Germinal center (tissue), 1 donor: ENCODE measurements around the gene CRTC2.

ENCODE experiments used
- DNase-seq: peaks from one replicate; pipeline ENCODE4 v3.0.0; 2012; ENCODE audit warnings: mixed read lengths, low spot score

The CRTC2 gene

DNA sequence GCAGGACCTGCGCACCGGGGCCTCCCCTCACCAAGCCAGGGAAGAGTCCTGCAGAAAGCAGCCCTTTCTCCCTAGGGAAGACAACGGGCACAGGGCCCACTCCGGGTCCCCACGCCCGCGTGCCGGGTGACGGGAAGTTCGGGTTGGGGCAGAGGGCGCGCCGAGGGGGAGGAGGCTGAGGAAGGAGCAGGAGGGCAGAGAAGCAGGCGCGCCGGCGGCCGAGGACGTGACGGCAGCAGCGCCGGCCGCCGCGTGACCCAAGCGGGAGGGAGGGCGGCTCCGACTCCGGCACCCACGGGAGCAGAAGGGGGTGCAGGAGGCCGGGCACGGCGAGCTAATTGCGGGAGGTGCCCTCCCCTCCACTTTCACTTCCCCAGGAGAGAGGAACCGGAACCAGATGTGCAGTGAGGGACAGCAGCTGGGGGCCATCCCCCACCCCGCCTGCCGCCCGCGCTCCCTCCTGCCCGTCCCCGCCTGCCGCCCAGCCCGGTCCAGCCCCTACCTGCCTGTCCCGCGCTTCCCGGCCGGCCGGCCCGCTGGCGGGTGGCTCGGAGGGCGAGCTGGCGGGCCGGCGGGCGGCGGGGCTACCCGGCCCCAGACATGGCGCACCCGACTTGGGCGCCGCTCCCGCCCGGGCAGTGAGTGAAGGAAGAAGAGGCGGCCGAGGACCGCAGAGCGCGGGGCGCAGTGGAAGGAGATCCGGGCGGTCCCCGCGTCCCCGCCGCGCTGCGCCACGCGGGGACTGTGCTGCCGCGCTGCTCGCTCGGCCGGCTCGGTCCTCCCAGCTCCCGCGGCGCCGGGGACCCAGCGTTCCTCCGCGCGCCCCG is 12.4 kb downstream of the CRTC2 start:
- DNase-seq = peak; percentile 94

DNA sequence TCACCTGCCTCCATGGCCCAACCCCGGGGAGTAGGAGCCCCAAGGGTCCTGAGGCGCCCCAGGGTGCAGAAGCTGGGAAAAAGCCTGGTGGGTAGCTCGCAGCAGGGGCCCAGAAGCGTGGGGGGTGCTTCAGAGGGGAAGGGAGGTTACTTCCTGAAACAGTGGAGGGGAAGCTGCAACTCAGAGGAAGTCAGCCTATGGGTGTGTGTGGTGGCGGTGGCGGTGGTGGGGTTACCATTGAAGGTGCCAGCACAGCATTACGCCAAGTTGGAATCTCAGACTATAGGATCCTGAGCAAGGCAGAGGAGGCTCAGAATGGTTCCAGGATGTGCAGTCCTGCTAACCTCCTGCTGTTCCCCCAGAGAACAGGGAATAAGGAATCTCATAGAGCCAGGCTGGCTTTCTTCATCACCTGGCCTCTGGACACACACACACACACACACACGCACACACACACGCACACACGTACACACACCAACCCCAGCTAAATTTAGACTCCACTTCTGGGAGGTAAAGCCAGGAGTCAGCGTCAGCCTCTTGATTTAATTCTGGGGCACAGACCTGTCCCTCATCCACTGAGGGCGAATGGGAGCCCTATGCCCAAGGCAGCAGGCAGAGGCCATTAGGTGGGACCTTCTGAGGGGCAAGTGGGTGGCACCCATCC is 13.1 kb downstream of the CRTC2 start:
- peak; percentile 87 for DNase-seq

DNA sequence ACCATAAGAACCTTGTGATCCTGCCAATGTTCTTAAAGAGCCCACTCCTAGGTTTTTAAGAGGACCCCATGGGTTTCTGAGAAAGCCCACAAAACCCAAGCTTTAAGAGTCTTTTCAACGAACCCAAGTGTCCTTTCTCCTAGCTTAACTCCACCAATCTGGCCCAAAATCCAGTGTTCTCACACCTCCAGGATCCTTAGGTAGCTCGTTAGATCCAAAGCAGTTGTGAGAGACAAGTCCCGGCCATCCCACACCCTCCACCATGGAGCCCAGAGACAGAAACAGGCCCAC is 13.6 kb downstream of the CRTC2 start:
- DNase-seq = no peak

DNA sequence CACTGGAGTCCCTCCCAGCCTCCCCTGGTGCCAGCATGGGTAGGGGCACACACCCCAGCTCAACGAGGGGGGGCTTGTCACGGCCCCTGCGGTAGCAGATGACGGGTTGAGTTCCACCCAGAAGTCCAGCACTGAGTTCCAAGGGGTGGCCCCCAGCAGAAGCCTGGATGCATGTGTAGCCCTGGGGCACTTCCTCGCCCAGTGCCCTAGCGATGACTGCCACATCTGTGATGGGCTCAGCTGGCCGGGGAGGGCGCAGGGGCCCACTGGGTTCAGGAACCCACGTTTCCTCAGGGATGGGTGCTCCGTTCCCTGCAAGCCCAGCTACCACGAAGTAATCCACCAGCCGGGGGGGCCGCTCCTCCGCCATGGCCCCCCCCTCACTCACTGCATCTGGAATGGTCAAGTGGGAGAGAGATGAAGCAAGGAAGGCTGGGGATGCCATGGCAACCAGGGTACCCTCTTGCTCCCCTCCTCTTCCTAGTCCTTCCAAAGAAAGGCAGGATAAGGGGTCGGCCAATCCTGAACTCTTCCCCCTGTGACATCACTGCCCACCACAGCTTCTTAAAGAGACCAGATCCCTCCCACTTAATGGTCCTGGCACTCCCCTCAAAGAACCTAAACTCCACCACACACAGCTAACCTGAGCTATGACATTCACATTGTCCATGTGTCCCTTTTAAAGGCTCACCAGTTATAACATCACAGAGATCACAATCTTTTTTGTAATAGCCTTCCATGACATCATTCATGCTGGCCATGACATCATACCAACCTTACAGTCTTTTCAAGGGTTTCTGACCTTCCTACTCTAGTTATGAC is 14.2 kb downstream of the CRTC2 start:
- DNase-seq = no peak

DNA sequence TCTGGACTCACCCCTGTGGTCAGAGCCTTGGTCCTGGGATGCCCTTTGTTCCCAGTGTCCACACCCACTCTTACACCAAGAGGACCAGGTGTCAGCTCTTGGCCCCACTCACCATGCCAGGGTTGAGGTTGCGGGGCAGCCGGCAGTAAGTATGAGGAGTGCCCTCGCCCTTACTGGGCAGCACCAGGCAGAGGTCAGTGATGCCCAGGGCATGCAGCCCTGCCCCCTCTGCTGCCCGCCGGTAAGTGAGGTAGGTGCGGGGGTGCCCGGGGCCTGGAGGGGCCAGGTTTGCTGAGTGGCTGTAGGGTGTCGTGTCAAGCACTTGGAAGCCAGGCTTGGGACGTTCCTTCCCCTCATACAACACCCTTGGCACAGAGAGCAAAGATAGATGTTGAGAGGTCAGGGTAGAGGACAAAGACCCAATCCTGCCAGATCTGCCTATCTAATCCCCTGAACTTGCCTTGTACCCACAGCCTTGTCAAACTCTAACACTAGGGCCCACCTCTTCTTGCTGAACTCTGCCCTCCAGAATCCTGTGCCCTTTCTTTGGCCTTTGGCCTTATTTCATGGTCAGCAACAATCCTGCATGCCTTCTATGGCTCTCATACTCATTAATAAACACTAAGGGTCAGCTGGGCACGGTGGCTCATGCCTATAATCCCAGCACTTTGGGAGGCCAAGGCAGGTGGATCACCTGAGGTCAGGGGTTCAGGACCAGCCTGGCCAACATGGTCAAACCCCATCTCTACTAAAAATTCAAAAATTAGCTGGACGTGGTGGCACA is 15.5 kb downstream of the CRTC2 start:
- no peak for DNase-seq

DNA sequence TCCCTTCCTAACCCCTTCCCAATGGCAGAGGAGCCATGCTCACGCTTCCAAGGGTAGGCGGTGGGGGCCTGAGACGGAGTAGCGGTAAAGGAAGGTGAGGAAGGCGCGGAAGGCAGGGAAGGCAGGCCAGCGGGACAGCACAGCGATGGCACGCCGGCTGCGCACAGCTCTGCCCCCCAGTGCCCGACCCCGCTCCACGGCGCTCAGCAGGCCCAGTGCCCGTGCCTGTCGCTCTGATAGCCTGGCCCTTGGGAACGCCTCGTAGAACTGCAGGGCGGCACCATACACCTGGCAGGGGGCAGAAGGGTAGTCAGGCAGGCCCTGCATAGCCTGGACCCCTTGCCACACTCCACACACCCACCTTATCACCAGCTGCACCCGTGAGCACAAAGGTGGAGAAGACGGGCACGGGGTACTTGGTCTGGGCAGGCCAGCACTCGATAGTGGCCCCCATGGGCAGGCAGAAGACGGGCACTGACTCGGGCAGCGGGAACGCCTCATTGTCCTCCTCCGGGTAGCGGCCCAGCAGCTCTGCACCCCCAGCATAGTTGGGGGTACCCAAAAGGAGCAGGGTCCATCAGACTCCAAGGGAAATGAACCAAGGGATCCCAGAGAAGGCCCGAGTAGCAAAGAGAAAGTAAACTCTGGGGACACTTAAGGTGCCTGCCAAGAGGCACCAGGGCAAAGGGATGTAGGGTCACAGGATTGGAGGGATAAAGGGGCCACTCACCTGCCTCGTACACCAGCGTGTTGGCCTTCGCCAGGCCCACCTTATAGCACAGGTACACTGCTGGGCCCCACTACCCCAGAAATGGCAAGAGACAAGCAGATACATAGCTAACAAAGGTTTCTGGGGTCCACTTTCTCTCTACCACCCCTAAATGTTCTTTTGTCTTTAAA is 16.3 kb downstream of the CRTC2 start:
- no peak for DNase-seq

DNA sequence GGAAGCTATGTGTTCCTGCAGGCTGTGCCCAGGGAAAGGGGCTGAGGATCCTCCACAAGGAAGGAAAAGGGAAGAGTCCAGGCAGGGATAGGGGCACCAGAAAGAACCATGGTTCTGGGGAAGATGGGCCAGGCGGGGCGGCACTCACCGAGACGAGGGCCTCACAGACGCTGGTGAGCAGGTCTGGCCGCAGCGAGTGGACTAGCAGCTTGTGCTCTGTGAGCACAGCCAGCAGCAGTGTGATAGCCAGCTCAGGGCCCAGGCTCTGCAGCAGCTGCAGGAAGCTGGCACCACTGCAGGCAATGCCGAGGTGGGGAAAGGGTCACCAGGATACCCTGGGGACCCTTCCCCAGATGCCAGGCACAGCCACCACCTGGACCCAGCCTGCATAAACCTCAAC is 17.7 kb downstream of the CRTC2 start:
- DNase-seq = no peak

DNA sequence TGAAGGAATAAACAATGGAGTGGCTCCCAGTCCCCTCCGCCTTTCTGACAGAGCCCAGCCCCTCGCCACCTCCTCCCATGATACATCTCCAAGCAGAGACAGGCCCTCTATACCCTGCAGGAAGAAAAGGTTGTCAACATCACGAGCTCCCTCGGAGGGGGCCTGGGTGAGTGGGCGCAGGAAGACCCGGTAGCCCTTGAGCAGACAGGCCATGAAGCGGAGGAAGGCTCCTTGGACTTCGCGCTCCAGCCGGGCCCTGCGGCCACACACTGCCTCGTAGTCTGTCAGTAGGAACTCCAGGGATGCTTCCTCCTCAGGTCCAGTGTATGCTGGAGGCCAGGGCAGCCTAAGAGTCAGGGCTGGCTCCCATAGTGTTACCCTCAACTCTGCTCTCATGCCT is 18.9 kb downstream of the CRTC2 start:
- DNase-seq = no peak

DNA sequence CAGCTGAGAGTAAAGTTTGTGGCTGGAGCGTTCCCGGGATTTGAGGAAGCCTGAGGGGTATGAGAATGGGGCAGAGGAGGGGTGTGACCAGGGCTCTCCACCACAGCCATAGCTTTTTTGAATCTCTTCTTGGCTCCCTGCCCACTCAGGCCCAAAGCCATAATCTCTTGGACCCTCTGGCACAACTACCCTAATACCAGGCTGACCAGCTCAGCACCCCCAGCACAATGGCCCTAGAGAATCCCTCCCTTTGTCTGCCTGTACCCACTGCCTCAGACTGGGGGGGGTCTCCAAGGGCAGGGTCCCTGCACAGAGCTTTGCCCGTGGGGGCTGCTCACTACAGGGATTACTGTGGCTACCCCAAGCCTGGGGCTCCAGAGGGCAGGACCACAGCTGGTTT is 19.4 kb downstream of the CRTC2 start:
- DNase-seq = no peak

DNA sequence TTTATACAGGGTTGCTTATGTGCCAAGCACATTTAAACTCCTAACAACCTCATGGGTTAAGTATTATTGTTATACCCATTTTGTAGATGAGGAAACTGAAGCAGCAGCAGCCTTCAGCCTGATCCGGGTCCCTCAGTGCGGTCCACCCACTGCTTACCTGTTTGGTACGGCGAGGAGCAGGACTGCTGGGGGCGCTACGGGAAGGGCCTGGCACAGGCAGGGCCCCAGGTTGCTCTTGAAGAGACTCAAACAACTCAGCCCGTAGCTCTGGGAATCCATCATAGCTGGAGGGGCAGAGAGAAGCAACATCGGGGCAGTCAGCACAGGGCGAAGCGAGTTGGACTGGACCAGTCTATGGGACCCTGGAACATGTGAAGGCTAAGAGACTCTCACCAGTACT is 21.1 kb downstream of the CRTC2 start:
- DNase-seq = no peak

DNA sequence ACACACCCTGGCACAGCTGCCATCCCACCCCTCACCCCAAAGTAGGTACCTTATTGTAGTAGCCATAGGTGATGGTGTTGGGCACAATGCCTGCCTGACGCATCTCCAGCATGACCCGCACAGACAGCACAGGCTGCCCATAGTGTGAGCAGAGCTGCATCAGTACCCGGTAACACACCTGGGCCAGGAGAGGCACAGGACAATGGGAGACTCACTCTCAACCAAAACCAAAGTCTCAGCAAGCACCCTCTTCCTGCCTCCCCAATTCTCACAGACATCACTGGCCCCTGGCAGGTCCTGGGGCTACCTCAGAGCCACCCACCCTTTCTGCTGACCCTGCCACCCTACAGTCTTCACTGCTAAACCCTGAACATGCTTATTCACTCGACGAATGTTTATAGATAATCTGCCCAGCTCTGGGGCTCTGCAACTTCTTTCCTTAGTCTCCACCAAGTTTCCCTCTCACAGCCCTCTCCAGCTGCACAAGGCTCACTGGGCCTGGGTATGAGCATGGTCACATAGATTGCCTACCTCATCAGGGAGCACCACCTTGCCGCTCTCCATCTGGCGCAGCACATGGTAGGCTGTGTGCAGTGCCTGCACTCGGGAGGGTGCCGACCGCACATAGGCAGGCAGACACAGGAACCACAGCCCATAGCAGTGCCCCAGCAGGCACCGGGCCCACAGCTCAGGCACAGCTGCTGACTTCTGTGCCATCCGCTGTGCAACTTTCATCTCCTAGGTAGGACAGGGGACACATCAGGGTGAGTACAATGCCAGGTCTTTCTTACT is 22.2 kb downstream of the CRTC2 start:
- DNase-seq = no peak

DNA sequence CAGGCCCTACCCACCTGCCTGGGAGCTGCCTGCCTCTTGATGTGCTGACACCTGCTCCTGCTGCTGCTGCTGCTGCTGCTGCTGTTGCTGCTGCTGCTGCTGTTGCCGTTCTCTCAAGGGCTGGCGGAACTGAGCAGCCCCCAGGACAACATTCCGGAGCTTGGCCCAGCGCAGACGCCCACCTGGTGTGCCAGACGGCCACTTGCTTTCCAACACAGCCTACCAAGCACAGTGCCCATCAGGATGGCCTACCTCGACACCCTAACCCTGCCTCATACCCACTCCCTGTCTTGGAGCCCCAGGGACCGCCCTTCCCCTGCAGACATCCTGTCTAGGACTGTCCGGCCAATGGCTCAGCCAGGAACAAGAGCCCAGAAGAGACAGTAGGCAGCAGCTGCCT is 23.7 kb downstream of the CRTC2 start:
- DNase-seq = no peak

DNA sequence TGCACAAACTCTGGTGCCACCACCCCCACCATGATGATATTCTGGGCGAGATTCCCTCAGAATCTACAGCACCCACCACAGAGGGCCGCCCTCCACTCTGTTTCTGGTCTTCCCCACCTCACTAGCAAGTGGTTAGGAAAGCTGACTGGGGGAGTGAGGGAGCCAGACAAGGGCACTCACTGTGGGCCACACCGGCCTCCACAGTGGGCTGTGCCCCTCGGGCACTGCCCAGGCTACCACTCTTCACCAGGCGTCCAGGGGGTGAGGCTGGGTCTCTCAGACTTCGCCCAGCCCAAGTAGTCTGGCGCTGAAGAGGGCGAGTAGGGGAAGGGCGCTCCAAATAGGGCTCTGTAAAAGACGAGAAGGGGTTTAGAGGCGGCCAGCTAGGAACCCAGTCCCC is 24.5 kb downstream of the CRTC2 start:
- no peak for DNase-seq

DNA sequence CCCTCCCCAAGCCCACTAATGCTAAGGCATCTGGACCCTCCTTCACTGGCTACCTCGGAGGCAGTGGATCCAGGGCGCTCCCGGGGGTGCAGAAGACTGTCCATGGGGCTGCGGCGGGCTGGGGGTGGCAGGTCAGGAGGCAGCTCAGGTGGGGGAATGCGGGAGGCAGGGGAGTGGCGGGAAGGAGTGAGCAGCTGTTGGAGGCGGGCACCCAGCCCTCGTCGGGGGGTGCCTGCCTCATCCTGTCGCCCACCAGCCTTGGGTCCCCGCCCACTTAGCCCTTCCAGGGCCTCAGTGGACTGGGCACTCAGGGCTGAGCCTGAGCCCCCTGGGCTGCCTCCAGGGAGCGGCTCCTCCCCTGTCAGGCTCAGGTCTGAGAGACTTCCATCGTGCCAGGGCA is 25.0 kb downstream of the CRTC2 start:
- no peak for DNase-seq

DNA sequence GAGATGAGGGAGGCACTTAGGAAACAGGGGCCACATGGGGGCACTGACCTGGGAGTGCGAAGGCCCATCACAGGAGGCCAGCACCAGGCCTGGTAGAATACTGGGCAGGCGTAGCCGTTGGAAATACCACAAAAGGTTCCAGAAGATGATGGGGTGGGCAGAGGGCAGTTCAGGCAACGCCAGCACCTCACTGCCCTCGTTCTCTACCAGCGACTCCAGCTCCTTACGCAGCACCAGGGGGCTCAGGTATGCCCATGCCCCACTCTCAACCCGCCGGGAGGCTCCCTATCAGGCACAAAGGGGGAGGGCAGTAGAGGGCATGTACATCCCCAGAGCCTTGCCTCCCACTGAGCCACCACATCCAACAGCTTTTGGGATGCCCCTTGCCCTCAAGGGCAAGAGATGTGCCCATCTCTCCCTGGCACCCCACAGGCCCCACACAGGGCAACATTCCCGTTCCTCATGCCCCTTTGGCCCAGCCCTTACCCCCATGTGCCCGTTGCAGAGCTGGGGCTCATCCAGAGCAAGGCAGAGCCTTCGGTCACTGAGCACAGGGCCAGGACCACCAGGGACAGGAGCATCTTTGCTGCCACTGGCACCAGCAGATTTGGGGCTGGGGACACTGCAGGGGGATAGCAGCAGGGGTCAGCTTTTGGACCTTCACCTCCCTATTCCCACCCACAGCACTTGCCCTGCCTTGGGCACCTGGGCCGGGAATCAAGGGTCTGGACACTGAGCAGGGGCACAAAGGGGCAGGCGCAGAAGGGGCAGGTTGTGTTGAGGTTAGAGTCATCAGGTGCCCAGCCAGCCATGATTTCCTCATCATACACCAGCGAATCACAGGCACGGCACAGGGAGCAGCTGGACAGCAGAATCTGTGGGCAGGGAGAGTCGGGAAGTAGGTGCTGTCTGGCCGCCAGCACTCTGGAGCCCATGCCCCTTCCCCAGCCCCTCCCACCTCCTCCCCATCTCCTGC is 26.0 kb downstream of the CRTC2 start:
- DNase-seq = no peak

DNA sequence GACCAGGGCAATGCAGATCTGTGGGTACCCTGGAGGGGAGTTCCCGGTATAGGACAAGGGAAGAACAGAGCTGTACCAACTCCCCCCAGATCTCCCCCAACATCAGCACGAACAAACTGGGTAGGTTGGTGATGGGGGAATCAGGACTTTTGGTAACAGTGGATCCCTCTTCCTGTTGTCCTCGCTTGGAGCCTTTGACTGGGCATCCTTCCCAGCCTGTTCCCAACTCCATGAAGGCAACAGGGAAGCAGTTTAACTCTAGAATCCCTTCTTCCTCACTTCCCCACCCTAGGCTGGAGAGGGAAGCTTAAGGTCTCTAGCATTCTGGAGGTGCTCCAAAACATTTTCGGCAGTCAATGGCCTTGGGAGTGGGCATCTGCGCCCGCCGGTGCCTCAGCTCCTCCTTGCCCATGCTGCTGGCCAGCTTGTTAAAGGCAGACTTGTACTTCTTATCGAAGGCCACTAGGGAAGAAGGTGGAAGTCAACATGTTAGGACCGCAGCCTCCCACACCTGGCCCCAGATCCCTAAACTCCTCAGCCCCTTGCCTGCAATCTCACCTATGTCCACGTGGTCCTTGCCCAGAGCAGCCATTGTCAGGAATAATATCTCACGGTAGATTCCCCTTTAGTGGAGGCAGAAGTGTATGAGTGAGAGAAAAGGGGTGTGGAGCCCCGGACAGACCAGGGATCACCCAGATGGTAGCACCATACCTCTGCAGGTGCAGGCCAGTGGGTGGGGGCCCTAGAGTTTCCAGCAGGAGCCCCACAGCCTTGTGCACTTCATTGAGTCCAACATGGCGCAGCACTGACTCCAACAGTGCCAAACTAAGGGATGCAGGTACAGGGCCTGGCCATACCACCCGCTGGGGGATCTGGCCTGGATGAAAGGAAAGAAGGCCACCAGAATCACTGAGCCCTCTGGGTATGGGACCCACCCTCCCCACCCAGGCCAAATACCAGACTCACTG is 28.1 kb downstream of the CRTC2 start:
- DNase-seq = no peak

DNA sequence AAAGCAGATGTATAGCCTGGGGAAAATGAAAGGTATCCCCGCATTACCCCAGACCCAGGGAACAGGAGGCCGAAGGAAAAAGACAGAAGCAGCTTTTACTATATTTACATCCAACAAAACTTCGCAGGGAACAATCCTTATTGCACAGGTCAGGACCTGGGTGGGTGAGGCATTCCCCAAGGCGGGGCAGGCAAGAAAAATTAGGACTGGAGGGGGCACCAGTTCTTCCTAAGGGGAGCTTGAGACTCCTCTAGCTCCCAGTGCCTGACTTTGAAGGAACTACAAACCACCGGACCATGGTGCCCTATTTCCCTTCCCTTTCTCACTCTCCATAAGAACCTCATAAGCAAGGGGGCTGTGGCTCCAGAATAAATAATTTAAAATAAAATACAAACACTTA is 29.0 kb downstream of the CRTC2 start:
- DNase-seq = no peak

DNA sequence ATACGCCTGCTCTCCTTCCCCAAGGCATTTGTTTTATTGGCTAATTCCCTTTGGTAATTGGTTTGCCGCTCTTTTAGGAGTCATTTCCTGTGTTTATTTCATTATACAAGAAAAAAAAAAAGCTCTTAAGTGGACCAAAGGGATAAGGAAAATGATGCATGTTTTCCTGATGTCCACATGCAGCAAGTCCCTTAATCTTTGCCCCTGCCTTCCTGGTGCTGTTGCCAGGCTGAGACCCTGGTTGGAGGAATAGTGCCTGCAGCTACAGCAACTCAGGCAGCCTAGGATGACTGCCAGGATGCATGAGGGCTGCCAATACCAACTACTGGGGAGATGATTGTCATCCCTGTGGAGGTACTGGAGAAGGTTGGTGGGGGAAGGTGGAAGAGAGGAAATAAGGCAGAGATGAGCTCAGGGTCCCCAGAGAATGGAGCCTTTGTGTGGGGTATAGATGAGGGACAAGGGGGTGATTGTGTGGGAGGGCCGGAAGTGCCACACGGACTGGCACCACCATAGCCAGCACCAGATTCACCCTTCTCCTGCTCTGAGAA is 29.5 kb downstream of the CRTC2 start:
- DNase-seq = no peak
